NOMO-1 treated with DMSO at 0.1 percent for 48 hours (cell line): ENCODE measurements around the gene VTCN1.

ENCODE experiments used
- DNase-seq: peaks from one replicate; lab custom pipeline; 2025; ENCODE audit not compliant: unreplicated experiment; lab: John Stamatoyannopoulos, UW

The VTCN1 gene

GRCh38 chr1:117098287-117098890 is 112.3 kb downstream of the VTCN1 start:
- no peak for DNase-seq

DNA sequence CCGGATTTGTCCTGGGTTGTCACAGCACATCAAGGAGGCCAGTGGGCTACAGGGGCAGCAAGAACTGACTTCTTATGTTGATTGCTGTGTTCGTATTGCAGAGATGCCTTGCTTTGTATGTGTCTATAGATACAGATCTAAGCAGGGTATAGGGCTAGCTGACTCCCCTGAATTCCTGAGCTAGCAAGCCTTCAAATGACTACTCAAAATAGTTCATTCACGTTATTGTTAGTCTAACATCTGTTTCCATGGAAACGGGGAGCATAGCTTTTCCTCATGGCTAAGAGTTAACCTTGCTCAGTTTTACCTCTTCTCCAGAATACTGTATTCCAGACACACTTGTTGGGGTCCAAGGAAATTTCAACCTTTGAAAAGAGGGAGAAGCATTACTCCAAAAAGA is 113.3 kb downstream of the VTCN1 start:
- DNase-seq: no peak

DNA sequence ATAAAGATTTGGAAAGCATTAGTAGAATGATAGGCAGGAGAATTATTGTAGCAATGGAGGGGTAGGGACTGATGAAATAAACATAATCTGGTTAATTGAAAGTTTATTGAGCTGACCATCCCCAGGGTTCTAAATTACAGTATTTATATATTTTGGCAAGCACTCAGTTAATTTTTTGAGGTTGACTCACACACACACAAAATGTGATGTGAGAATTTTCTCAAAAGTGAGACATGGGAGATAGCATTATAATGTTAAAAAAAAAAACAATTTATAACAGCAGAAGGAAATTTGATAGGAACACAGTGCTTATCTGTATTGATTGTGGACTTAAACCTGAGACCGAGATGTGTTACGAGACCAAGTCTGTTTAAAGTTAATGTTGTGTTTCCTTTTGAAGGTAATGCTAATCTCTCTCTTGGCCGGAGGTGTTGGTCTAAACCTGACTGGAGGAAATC is 113.7 kb downstream of the VTCN1 start:
- DNase-seq: no peak

- no peak for DNase-seq
Observed at GRCh38 chr1:117094841-117095604, 115.7 kb downstream of the VTCN1 start.

GRCh38 chr1:117093870-117094621 is 116.7 kb downstream of the VTCN1 start:
- DNase-seq: no peak
